GM12865 (cell line): ENCODE results near the gene COQ10A.

ENCODE experiments used
- DNase-seq: peaks from one replicate; pipeline ENCODE4 v3.0.0; 2010; ENCODE audit warnings: low read depth
- H3K4me3 ChIP-seq: 2 replicates; pipeline ENCODE4 v1.5.1; 2011; ENCODE audit warnings: mild to moderate bottlenecking, low read depth, low read length, control low read depth
- TF ChIP-seq, protein P1 (sequence below): IDR thresholded peaks from 2 replicates; pipeline ENCODE4 v1.5.1; 2011; ENCODE audit warnings: low read length, control low read depth, low read depth, inconsistent platforms; ENCODE audit not compliant: insufficient read depth; ENCODE audit errors: missing control alignments

COQ10A gene

DNA sequence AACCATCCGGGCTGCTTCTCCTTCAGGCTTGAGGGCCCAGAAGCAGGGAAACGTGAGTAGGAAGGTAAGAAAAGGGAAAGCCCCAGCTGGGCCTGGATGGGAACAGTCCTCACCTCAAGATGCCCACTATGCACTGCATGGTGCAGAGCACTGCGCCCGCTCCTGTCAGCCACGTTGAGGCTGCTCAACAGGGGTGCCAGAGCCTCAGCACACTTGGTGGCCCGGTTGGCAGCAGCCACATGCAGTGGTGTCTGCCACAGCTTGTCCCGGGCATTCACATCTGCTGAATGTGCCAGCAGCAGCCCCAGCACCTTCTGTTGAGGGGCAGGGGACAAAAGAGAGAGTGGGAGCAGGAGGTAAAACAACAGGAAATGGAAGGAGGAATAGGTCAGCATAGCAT, 11.1 kb upstream of the COQ10A start:
- no peak for DNase-seq
- H3K4me3 ChIP-seq: no peak overlapping the region
- TF ChIP-seq, protein P1, sequence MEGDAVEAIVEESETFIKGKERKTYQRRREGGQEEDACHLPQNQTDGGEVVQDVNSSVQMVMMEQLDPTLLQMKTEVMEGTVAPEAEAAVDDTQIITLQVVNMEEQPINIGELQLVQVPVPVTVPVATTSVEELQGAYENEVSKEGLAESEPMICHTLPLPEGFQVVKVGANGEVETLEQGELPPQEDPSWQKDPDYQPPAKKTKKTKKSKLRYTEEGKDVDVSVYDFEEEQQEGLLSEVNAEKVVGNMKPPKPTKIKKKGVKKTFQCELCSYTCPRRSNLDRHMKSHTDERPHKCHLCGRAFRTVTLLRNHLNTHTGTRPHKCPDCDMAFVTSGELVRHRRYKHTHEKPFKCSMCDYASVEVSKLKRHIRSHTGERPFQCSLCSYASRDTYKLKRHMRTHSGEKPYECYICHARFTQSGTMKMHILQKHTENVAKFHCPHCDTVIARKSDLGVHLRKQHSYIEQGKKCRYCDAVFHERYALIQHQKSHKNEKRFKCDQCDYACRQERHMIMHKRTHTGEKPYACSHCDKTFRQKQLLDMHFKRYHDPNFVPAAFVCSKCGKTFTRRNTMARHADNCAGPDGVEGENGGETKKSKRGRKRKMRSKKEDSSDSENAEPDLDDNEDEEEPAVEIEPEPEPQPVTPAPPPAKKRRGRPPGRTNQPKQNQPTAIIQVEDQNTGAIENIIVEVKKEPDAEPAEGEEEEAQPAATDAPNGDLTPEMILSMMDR: no peak

DNA sequence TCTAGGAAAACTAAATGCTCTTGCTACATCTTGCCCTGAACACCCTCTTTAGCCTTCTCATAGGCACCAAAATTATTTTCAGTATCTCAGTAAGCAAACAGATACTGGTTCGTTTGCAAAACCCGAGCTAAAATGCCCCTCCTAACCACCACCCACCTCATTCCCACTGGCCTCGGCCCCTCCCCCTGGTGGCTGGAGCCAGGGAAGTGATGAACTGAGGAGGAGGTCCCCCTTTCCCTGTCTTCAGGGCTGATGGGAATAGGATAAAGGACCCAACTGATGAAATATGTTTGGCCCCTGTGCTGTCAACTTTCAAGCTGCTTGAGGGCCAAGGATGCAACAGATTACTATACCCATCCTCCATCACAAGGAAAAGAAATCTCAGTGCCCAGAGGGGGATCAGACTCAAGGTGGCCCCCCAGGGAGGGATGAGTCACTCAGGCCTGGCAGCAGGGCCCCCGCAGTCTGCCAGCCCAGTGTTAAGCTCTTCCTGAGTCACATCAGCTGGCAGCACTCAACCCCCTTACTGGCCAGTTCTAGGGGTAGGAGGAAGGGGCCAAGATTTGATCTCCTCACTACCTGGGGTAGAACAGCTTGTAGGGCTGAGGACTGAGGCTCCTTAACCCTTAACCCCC, 10.3 kb upstream of the COQ10A start:
- no peak for DNase-seq
- TF ChIP-seq, protein P1: no peak
- no peak overlapping the region for H3K4me3 ChIP-seq

DNA sequence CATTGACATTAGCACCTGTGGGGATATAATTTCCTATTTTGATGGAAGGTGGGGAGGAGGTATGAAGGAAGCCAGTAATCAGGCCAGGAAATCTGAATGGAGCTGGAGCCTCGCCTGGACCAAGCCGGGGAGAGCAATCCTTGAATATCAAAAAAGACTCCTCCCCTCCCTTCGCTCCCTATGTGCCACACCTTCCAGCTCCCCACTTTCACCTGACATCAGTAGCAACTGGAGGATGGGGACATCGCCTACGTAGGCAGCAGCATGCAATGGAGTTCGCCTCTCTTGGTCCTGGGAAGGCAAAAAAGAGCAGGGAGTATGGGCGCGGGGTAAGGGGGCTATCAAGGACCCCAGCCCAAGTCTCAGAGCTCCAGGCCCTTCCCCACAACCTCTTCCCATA, 9.7 kb upstream of the COQ10A start:
- TF ChIP-seq, protein P1: no peak
- H3K4me3 ChIP-seq: peak overlapping the region; percentile 78
- no peak for DNase-seq

DNA sequence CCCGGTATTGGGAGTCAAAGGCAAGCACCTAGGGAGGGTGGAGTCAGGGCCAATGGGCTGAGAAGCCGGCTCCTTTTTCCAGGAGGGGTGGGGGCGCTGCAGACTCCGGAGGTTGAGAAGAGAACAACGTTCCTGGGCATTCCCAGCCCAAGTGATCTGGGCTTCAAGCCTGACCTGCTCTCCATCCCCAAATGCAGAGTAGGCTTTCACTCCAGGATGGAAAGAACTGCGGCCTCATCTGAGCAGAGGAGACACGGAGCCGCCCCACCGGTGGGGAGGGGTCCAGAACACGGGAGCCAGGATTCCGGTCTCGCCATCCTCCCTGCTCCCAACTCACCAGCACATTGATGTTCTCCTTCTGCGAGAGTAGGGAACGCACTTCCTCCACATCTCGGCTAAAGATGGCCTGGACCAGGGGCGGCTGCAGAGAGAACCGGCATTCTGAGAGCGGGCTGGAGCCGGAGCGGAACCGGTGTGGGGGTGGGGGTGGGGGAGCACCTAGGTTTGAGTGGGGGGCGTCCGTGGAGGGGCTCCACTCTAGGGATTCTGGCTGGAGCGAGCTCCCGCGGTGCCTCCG, 9.2 kb upstream of the COQ10A start:
- TF ChIP-seq, protein P1: no peak
- H3K4me3 ChIP-seq: peak overlapping the region; percentile 78
- DNase-seq: no peak

DNA sequence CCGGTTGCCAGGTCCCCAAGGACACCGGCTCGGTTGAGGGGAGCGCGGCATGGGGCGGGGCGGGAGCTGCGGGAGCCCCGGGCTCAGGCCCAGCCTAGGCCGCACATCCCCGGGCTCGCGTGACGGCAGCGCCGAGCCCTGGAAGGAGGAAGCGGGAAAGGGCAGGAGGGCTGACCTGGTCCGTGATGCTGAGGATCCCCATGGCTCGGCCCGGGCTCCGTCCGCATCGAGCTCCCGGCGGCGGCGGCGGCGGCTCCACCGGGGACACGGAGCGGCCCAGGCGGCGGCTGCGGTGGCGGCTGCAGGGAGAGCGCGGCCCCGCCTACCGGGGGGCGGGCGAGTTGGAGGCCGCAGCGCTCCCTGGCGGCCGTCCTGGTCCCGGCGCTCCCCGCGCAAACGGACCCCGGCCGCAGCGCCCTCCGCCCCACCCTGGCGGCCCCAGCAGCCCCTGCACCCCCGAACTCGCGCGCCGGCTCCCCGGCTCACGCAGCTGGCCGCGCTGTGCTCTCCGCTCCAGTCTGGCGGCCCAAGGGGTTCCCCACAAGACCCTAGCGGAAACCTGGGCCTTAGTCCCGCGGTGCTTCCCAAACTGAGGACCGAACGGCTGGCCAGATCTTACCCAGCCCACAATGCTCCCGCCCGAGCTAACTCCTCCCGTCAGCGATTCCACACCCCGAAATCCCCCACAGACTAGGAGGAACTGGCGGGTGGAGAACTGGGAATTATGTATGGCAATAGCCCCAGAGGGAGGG, 8.5 kb upstream of the COQ10A start, which contains the start of gene ANKRD52:
Gene ANKRD52 (minus strand): TSS at position 317 of the 752 bp plus-strand sequence. CDS start 115 bp downstream, at position 202.
- peak within 1 kb of the TSS; percentile 78 for H3K4me3 ChIP-seq
- TF ChIP-seq, protein P1: peak; percentile 72
- DNase-seq: peak; percentile 85

DNA sequence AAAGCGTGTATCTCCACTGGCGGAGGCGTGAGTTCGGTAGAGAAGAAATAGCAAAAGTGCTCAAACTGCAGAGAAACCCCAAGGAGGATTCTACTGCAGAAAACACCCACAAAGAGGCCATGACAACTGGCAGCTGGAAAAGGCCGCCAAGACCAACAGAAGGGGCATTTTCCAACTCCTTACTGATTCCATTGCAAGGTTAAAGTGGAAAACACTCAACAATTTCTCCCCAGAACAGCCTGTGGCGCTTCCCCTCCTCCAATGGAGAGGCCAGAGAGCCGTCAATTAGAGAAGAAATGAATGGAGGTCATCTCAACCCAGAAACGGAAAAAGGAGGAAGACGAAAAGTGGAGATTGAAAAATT, 7.9 kb upstream of the COQ10A start:
- TF ChIP-seq, protein P1: no peak
- peak overlapping the region; percentile 78 for H3K4me3 ChIP-seq
- no peak for DNase-seq
